HG03097 (cell line): Measurements from ENCODE around the gene PZP.
"Not testable (repeated sequence)": the region's sequence is repeated elsewhere in the genome, so short reads cannot be mapped to it uniquely, and the experiment has no call there.

ENCODE experiments used
- ATAC-seq: cut with Tn5 transposase; IDR thresholded peaks from one replicate; pipeline ENCODE4 v1.9.1; 2021; ENCODE audit not compliant: unreplicated experiment, low FRiP score

PZP gene

GRCh38 chr12:9198012-9198411, 10.2 kb downstream of the PZP start:
- ATAC-seq, result no peak

- ATAC-seq, result no peak
These were observed 23.9 kb downstream of the PZP start for GRCh38 chr12:9184276-9184675.

- no peak for ATAC-seq
These were observed 27.4 kb downstream of the PZP start for GRCh38 chr12:9180810-9181209.

- ATAC-seq, result no peak
These were observed 28.4 kb downstream of the PZP start for GRCh38 chr12:9179781-9180180.

- no peak for ATAC-seq
These were observed 38.1 kb downstream of the PZP start for GRCh38 chr12:9169979-9170634.

- not testable (repeated sequence) for ATAC-seq
These were observed 40.9 kb downstream of the PZP start for GRCh38 chr12:9167345-9167744.

GRCh38 chr12:9163392-9163791, 44.8 kb downstream of the PZP start:
- ATAC-seq, result no peak

GRCh38 chr12:9156119-9156518, 52.1 kb downstream of the PZP start:
- no peak for ATAC-seq

- ATAC-seq, result no peak
These were observed 58.8 kb downstream of the PZP start for GRCh38 chr12:9149372-9149771.

- ATAC-seq, result no peak
These were observed 59.3 kb downstream of the PZP start for GRCh38 chr12:9148926-9149325.

- no peak for ATAC-seq
These were observed 60.7 kb downstream of the PZP start for GRCh38 chr12:9147461-9147860.

- no peak for ATAC-seq
These were observed 63.5 kb downstream of the PZP start for GRCh38 chr12:9144730-9145106.

- no peak for ATAC-seq
These were observed 64.1 kb downstream of the PZP start for GRCh38 chr12:9143929-9144729.

- no peak for ATAC-seq
These were observed 65.1 kb downstream of the PZP start for GRCh38 chr12:9143137-9143536.

- ATAC-seq, result not testable (repeated sequence)
These were observed 68.5 kb downstream of the PZP start for GRCh38 chr12:9139588-9140290.

GRCh38 chr12:9135903-9136310, 72.3 kb downstream of the PZP start:
- no peak for ATAC-seq

GRCh38 chr12:9134981-9135628, 73.1 kb downstream of the PZP start:
- no peak for ATAC-seq

GRCh38 chr12:9133216-9133916, 74.8 kb downstream of the PZP start:
- ATAC-seq, result no peak

- no peak for ATAC-seq
These were observed 76.1 kb downstream of the PZP start for GRCh38 chr12:9132008-9132535.

GRCh38 chr12:9130244-9130643, 78.0 kb downstream of the PZP start:
- no peak for ATAC-seq
